ENCODE measurements around the gene FAM234A. TPM values are rescaled to one million over a fixed set of nuclear protein-coding genes. Genes with fewer than 3 reads are reported as not detected.

Gene FAM234A
- total RNA-seq, 2 donors from 2014 or later = 141 to 227 TPM

DNA sequence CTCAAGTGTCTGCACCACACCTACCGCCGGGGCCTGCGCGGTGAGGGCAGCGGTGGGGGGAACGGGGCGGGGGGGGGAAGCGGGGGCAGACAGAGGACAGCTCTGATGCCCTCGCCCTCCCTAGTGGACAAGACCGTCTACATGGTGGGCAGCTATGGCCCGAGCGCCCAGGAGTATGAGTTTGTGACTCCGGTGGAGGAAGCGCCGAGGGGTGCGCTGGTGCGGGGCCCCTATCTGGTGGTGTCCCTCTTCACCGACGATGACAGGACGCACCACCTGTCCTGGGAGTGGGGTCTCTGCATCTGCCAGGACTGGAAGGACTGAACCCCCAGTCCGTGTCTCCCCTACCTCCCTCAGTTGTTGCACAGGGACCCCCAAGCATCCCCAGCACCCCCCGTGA is 47.9 kb downstream of the FAM234A start:
- Histone ChIP-seq H3K4me3 (no peak overlapping the region), H3K4me1 (peaks cover 0 to 16% of the 10 kb centered on the region in 2 donors), H3K27me3 (no peaks in the 10 kb centered on the region), H3K36me3 (peaks cover 2% of the 10 kb centered on the region), H3K9me3 (no peaks in the 10 kb centered on the region), H3K27ac (no peak overlapping the region)
- DNase-seq (ENCODE audit: low spot score) = no peak
- TF ChIP-seq, protein P1, sequence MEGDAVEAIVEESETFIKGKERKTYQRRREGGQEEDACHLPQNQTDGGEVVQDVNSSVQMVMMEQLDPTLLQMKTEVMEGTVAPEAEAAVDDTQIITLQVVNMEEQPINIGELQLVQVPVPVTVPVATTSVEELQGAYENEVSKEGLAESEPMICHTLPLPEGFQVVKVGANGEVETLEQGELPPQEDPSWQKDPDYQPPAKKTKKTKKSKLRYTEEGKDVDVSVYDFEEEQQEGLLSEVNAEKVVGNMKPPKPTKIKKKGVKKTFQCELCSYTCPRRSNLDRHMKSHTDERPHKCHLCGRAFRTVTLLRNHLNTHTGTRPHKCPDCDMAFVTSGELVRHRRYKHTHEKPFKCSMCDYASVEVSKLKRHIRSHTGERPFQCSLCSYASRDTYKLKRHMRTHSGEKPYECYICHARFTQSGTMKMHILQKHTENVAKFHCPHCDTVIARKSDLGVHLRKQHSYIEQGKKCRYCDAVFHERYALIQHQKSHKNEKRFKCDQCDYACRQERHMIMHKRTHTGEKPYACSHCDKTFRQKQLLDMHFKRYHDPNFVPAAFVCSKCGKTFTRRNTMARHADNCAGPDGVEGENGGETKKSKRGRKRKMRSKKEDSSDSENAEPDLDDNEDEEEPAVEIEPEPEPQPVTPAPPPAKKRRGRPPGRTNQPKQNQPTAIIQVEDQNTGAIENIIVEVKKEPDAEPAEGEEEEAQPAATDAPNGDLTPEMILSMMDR (IDR thresholded peaks at IDR 0.05) = no peak

GRCh38 chr16:283033-283805 is 48.6 kb downstream of the FAM234A start, which contains the start of gene PDIA2:
PDIA2 (plus strand) TSS chr16:283164; CDS start chr16:283170, 6 bp downstream.
- no peak within 1 kb of the TSS for H3K27ac ChIP-seq
- peaks cover 0 to 16% of the 10 kb centered on the region in 2 donors for H3K4me1 ChIP-seq
- H3K9me3 ChIP-seq = no peaks in the 10 kb centered on the region
- DNase-seq (ENCODE audit: low spot score) = no peak
- H3K4me3 ChIP-seq = no peak within 1 kb of the TSS
- H3K36me3 ChIP-seq = peaks cover 10% of the 10 kb centered on the region
- no peaks in the 10 kb centered on the region for H3K27me3 ChIP-seq
- TF ChIP-seq, protein P1 (IDR thresholded peaks at IDR 0.05) = no peak

GRCh38 chr16:284204-285120 is 49.8 kb downstream of the FAM234A start:
- no peak for DNase-seq (ENCODE audit: low spot score)
- Histone ChIP-seq H3K4me3 (no peak overlapping the region), H3K27ac (no peak overlapping the region), H3K4me1 (peaks cover 0 to 16% of the 10 kb centered on the region in 2 donors), H3K36me3 (peaks cover 19% of the 10 kb centered on the region), H3K9me3 (no peaks in the 10 kb centered on the region), H3K27me3 (no peaks in the 10 kb centered on the region)
- TF ChIP-seq, protein P1 (IDR thresholded peaks at IDR 0.05) = no peak

DNA sequence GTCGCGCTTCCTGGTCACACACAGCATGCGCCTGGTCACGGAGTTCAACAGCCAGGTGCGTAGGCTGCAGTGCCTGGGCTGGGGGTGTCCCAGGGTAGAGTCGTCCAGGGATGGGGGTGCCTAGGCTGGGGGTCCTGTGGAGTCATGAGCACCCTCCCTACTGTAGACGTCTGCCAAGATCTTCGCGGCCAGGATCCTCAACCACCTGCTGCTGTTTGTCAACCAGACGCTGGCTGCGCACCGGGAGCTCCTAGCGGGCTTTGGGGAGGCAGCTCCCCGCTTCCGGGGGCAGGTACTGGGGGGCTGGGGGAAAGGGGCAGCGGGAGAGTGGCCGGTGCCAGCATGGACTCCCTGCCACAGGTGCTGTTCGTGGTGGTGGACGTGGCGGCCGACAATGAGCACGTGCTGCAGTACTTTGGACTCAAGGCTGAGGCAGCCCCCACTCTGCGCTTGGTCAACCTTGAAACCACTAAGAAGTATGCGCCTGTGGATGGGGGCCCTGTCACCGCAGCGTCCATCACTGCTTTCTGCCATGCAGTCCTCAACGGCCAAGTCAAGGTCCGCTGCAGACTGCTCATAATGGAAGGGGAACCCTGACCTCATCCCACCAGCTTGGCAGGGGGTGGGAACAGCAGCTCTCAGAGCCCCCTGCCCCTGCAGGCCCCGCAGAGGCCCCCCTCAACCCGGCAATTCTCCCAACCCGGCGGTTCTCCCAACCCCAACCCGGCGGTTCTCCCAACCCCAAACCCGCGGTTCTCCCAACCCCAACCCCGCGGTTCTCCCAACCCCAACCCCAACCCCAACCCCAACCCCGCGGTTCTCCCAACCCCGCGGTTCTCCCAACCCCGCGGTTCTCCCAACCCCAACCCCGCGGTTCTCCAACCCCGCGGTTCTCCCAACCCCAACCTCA is 50.8 kb downstream of the FAM234A start:
- no peak for DNase-seq (ENCODE audit: low spot score)
- H3K4me3 ChIP-seq = no peak overlapping the region
- H3K36me3 ChIP-seq = peaks cover 22% of the 10 kb centered on the region
- H3K9me3 ChIP-seq = no peaks in the 10 kb centered on the region
- TF ChIP-seq, protein P1 (IDR thresholded peaks at IDR 0.05) = no peak
- H3K27me3 ChIP-seq = no peaks in the 10 kb centered on the region
- peaks cover 0 to 9% of the 10 kb centered on the region in 2 donors for H3K4me1 ChIP-seq
- no peak overlapping the region for H3K27ac ChIP-seq
